GM19438 (cell line): ENCODE results near the gene BLTP2.
"Not testable (repeated sequence)": the region's sequence is repeated elsewhere in the genome, so short reads cannot be mapped to it uniquely, and the experiment has no call there.

Experiments
- ATAC-seq: cut with Tn5 transposase; IDR thresholded peaks from one replicate; pipeline ENCODE4 v1.9.1; 2021; ENCODE audit warnings: low read depth; ENCODE audit not compliant: unreplicated experiment

The BLTP2 gene

DNA sequence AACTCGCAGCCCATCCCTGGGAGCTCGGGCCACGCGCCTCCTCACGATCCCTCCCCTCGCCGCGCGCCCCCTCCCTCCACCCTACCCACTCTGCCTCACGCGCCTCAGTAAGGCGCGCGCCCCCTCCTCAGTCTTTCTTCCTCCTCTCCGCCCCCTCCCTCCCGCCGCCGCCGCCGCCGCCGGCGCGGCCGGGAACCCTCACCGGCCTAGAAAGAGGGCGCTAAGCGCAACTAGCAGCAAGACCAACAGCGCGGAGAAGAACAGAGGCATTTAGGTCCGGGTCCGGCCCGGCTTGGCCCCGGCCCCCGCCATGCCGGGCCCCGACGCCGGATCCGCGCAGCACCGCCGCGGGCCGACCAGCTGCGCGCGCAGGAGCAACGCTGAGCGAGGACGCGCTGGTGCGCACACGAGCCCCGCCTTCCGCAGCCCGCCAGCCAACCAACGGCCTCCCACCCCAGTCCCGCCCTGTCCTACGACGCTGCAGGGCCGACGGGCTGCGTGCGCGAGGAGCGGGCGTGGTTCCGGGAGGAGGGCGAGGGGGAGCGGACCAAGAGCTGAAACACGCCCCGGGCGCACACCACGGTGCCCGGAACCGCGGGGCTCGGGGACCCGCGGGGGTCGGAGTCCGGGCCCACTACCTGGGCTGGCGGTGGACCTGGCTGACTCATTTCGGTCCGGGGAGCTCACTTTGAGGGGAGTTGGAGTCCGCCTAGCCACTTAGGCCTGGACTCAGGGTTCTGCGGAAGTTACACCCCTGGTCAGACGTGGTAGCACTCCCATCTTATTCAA, at the start of gene BLTP2:
TSS of gene BLTP2 (minus strand) at position 372 of the 789 bp plus-strand sequence. CDS start at position 270, 102 bp downstream.
- peak; percentile 83 for ATAC-seq

DNA sequence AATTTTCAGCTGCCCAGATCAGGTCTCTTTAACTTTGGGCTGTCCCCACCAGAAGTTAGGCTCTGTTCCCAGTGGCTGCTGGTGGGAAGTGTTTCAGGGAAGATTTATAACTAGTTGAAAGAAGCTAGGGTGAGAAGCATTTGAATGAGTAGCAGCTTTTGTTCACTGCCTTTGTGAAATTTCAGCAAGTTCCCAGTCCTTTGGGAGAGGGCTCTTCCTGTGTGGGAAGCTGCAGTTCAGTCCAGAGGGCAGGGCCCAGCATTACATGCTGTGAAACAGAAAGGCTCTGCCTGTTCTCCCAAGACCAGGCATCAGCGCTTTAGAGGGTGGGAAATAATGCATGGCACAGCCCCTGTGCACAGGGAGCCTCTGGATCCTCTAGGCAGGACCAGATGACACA, 48.9 kb upstream of the BLTP2 start:
- no peak for ATAC-seq

- no peak for ATAC-seq
Observed at GRCh38 chr17:28689011-28689410, 44.1 kb upstream of the BLTP2 start.

DNA sequence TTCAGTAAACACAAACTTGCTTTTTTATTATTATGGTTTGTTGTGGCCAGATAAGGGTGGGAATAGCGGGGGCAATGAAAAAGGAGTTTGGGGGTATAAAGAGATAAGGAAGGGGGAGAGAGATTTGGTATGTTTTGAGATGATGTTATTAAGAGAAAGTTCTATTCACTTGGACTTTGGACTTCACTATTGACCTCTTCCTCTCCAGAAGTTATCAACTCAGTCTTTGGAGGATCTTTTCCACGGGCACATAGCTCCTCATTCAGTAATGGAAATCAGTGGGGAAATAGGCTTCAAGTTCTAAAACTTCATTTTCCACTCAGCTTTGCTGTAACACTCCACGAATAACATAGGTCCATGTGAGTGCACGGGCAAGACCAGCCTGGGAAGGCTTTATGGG, 43.5 kb upstream of the BLTP2 start:
- ATAC-seq: no peak

DNA sequence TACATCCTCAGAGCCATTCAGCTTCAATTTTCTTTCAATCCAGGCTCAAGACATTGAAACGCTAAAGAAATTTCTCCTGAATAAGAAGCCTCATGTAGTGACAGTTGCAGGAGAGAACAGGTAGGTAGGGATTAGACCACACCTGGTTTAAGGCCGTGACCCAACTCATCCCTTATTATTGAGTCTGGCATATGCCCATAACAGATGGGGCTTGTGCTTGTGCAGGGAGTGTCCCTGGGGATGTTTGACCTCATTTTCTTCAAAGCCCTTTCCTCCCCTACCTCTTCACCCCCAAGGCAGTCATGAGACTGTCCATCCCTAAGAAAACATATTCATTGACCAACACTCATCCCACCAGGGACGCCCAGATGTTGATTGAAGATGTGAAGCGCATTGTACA, 41.3 kb upstream of the BLTP2 start:
- ATAC-seq: no peak

DNA sequence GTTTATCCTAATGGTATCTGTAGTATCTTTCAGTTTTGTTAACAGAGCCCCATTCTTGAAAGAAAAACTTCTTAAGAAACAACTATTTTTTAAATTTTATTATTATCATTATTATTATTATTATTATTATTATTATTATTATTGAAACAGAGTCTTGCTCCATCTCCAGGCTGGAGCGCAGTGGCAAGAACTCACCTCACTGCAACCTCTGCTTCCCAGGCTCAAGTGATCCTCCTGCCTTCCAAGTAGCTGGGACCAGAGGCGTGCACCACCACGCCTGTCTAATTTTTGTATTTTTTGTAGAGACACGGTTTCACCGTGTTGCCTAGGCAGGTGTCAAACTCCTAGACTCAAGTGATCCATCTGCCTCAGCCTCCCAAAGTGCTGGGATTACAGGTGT, 40.4 kb upstream of the BLTP2 start:
- ATAC-seq: no peak

DNA sequence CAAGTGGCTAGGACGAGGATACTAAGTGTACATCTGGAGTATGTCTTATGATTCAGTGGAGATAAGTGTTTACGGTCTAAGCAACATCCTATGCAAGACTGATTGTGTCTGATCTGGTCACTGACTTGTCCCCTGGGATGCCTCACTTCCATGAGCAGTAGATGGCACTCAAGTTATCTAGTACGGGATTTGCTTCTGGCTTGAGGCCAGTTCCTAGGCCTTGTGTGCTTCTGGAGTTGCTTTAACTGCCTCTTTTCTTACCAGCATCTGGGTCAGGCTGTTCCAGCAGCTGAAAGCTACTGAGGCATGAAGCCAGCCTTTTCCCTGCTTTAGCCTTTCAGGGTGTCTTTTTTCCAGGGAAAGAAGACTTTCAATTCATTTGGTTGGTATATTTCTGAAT, 40.0 kb upstream of the BLTP2 start:
- no peak for ATAC-seq

GRCh38 chr17:28682655-28683054, 37.7 kb upstream of the BLTP2 start:
- ATAC-seq: no peak

DNA sequence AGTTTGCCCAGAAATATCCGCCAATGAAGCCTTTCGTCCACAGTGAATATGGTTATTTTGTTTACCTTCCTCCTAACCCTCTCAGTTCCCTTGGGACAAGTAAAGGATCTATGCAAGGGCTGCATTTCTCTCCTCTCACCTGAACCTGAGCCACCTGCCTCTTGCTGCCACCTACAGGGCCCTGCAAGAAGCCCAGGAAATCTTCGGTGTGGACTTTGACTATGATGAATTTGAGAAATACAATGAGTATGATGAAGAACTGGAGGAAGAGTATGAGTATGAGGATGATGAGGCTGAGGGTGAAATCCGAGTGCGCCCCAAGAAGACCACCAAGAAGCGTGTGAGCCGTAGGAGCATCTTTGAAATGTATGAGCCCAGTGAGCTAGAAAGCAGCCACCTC, 31.0 kb upstream of the BLTP2 start:
- ATAC-seq: no peak

DNA sequence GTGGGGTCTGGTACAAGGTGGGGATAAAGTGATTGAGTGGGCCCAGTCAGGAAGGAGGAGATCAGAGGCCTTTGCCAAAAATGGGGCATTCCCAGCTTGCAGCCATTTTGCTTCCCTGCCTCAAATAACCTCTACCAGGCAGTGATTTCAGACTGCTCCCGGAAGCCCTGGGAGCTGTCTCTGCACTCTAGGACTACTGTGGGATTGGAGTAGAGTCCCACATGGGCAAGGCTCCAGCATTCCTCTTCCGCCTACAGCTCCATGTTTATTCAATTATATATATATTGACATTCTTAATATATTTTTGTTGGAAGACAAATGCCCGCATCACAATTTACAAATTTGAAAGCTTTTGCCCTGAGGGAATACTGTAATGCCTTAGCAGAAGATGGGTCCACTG, 30.5 kb upstream of the BLTP2 start:
- no peak for ATAC-seq

- ATAC-seq: no peak
Observed at GRCh38 chr17:28669918-28670317, 25.0 kb upstream of the BLTP2 start.

DNA sequence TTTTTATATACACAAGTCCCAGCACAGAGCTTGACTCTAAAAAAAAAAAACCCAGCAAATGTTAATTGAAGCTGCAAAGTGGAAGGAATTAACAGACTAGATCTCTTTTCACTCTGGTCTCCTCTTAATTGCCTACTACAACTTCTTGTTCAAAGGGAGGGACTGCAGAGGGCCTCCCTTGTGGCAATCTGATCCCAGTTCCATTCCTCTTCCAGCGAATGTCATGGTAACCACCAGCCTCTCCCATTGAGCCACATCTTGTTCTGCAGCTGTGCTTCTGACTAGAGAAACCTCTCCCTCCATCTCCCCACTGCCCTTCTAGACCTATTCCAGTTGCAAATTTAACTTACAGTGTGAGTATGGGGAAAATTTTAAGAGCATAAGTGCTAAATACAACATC, 22.9 kb upstream of the BLTP2 start:
- no peak for ATAC-seq

- ATAC-seq: no peak
Observed at GRCh38 chr17:28665994-28666393, 21.0 kb upstream of the BLTP2 start.

- no peak for ATAC-seq
Observed at GRCh38 chr17:28663723-28664122, 18.8 kb upstream of the BLTP2 start.

GRCh38 chr17:28662527-28662829, 17.5 kb upstream of the BLTP2 start:
- ATAC-seq: no peak

DNA sequence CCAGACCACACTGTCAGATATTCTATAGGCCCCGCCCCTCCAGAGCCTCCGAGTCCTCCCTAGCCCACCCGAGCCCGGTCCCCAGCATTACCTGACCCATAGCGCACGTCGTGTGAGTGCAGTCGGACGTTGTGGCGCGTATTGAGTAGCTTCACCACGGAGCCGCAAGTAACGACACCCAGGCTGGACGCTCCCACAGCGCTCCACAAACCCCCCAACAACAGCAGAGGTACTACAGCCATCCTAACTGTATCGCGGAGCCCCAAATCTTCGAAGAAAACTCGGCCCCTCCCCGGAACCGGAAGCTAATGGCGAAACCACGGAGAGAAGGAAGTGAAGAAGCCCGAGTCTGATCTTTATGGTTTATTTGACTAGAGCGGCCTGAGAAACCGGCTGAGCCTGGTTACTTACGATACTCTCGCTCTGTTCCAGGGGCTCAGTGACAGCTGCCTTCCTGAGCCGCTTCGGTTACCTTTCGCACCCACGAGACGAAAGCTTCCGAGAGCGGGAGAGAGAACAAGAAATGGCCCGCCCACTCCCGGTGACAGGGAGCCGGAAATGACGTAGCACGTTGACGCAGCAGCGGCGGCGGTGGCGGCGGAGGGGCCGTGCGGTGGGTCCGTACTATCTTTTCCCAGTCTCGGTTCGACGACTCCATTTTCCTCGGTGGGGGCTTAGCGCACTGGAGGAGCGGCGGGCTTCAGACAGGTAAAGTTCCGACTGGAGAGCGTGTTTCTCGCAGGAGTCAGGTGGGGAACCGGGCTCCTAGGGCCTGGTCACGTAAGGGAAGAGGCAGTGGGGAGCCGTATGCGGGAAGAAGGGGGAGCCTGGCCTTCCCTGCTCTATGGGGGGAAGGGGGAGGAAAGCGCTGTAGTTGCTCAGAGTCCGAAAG, 16.9 kb upstream of the BLTP2 start, which contains the start of the genes SDF2 and SUPT6H:
TSS of gene SDF2 (minus strand) at position 272 of the 892 bp plus-strand sequence. CDS start at position 242, 30 bp downstream.
TSS of gene SUPT6H (plus strand) at position 571 of the 892 bp plus-strand sequence. CDS start 11,197 bp downstream, outside the sequence.
- ATAC-seq: peak; percentile 85

DNA sequence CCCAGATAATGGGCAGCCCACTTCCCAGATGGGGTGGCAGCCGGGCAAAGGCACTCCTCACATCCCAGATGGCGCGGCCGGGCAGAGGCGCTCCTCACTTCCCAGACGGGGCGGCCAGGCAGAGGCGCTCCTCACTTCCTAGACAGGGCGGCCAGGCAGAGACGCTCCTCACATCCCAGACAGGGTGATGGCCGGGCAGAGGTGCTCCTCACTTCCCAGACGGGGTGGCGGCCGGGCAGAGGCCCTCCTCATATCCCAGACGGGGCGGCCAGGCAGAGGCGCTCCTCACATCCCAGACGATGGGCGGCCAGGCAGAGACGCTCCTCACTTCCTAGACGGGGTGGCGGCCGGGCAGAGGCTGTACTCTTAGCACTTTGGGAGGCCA, 14.5 kb upstream of the BLTP2 start:
- not testable (repeated sequence) for ATAC-seq

DNA sequence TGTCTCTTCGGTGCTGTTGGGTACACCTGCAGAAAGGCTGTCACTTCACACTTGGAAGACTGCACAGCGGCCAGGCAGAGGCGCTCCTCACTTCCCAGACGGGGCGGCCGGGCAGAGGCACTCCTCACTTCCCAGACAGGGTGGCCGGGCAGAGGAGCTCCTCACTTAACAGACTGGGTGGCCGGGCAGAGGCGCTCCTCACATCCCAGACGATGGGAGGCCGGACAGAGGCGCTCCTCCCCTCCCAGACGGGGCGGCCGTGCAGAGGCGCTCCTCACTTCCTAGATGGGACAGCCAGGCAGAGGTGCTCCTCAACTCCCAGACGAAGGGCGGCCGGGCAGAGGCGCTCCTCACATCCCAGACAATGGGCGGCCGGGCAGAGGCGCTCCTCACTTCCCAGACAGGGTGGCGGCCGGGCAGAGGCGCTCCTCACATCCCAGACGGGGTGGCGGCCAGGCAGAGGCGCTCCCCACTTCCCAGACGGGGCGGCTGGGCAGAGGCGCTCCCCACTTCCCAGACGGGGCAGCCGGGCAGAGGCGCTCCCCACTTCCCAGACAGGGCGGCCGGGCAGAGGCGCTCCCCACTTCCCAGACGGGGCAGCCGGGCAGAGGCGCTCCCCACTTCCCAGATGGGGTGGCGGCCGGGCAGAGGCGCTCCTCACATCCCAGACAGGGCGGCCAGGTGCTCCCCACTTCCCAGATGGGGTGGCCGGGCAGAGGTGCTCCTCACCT, 14.0 kb upstream of the BLTP2 start:
- ATAC-seq: not testable (repeated sequence)

- not testable (repeated sequence) for ATAC-seq
Observed at GRCh38 chr17:28658342-28658741, 13.4 kb upstream of the BLTP2 start.

DNA sequence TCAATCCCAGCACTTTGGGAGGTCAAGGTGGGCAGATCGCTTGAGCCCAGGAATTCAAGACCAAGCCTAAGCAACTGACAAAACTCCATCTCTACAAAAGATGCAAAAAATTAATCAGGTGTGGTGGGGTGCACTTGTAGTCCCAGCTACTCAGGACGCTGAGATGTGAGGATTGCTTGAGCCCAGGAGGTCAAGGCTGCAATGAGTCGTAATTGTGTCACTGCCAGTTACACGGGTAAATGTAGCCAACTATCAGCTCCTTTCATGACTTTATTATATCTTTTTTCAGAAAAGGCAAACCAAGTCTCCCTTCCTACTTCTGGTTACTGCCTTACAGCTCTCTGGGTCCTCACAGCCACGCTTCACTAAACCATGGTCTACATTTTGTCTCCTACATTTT, 12.8 kb upstream of the BLTP2 start:
- no peak for ATAC-seq

GRCh38 chr17:28655160-28655559, 10.2 kb upstream of the BLTP2 start:
- no peak for ATAC-seq
